ENCODE results near the gene FILIP1.

FILIP1 gene

DNA sequence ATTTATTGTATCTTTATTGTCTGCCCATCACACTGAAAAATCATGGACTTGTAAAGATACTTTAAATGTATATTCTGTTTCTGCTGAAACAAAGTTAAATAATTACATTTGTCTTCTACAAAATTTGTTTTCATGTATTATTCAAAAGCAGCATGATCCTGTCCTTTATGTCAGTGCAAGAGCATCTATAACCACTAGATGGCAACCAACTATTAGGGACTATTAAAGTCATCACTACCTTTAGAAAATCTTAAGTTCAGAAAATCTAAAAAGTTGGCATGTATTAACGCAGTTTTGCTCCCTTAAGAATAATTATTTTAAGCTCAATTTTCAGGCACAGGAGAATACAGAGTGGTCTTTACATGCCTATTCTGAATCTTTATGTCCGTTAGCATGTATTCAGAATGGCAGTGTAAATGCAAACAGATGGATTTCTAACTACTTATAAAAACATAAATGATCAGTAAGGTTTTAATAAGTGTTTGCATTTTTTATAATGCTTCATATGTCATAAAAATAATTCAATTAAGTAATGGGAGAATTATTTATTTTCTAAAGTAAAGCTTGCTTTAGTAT lies 226.8 kb downstream of the FILIP1 start:
- no peak for DNase-seq (ENCODE audit: low read depth in 2 of 2)

DNA sequence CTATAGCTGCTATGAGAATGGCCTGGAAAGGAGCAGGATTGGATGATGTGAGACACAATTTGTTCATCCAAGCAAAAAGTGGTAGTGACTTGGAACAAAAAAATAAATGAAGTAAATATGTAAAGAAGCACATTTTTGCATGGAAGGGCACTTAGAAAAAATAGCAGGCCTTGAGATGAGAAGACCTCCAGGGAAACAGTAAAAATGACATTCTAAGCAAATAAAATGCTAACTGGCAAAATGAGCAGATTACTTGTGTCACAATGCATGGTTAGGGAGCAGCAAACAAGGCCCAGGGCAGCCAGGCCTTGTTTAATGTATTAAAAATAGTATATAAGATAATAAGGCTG lies 230.2 kb downstream of the FILIP1 start:
- DNase-seq (ENCODE audit: low read depth in 2 of 2): no peak

DNA sequence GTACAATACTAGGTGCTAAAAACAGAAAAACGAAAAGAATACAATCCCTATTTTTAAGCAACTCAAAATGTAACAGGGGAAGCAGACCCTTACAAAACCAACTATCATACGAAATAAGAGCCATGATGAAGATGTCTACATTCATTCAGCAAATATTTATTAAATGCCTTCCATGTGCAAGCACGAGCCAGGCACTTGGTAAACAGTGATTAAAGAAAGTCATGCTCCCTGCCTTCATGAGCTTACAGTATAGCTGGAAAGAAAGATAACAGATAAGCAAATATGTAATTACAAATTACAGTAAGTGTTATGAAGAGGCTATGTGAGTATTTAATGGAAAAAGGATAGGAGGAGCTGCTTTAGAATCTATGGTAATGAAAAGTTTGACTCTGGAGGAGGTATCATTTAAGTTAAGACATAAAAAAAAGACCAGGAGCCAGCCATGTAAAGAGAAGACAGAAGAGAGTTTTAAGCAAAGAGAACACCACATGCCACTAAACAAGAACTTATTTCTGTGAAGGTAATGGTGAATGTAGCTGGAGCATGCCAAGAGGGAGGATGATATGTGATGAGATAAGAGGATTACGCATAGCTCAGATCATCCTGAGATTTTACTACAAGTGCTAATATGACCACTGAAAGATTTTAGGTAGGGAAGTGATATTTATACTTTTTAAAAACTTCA lies 230.7 kb downstream of the FILIP1 start:
- no peak for DNase-seq (ENCODE audit: low read depth in 2 of 2)

- no peak for DNase-seq (ENCODE audit: low read depth in 2 of 2)
Observed at GRCh38 chr6:75261299-75261698, 232.3 kb downstream of the FILIP1 start.

DNA sequence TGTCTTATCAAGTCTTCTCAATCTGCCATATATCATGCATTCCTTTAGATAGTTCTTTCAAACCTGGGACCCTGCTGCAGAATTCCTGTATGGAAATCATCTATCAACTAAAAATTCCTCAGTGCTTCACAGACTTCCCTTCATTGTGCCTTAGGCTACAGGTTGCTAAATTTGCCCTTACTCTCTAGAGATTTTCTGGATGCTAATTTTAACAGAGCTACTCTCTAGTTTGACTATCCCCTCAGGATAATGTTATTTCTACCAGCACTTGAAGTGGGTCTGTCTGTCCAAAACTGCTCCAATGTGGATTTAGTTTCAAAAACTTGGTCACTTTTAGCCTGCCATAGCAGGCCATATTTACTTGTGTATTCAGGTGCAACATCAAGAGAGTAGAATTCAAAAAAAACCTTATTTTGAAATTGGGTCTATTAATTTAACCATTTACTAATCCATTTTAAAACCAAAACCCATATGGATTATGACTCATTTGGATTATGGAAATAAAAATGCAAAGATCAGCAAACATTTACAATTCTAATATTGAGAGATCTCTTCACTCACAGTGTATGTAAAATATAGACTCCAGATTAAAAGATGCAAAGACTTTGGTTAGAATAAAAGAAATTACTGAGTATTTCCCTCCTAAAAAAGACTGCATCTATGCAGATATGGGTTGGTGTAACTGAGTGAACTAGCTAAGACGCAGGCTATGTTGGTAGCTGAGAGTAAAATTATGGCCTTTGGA lies 236.1 kb downstream of the FILIP1 start:
- no peak for DNase-seq (ENCODE audit: low read depth in 2 of 2)

DNA sequence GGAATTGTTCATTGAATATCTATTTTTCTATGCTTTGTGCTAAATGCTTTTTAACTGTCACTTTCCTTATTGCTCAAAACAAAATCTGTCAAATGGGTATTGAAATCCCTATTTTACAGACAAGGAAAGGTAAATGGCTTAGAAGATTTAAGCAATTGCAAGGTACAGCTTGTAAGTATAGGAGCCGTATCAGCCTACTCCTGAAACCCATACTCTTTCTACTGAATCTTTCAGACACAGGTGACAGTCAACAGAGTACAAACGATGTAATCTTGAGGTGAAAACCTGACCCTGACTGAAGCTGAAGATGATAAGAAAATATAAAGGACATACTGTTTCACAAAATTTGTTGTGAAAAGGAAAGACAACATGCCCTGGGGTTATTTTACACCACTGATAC lies 243.0 kb downstream of the FILIP1 start:
- DNase-seq (ENCODE audit: low read depth in 2 of 2): no peak

- no peak for DNase-seq (ENCODE audit: low read depth in 2 of 2)
Observed at GRCh38 chr6:75249837-75250236, 243.8 kb downstream of the FILIP1 start.

GRCh38 chr6:75246386-75246785 lies 247.2 kb downstream of the FILIP1 start:
- no peak for DNase-seq (ENCODE audit: low read depth in 2 of 2)

- DNase-seq (ENCODE audit: low read depth in 2 of 2): no peak
Observed at GRCh38 chr6:75244063-75244584, 249.5 kb downstream of the FILIP1 start.

DNA sequence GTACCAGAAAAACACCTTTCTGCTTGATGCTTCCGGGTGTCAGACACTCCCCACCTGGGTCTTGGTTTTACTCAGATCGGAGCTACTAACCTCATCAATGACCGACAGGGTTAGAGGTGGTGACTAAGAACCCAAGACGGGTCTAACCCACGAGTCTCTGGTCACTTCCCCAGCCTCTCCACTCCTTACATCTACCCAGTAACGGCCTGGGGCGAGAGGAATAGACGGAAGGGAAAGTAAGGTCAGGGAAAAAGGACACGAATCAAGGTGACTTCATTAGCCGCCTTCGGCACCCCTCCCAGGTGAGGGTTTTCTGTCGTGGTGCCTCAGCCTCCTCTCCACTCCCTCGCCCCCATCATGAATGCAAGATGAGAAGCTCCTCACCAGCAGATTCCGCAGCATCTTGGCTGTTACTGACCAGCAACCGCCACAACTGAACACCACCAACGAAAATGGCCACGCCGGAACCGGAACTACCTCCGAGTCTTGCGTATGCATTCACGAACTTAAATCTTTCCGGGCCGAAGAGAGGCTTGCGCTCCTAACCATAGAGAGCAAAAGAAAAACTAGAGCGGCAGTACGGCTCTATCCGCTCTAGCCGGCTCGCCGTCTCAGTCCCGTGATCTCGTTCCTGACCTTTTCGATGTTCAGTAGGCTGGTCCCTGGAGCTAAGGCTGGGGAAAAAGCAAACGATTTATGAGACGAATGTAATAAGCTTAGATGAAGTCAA lies 250.1 kb downstream of the FILIP1 start, which contains the start of gene COX7A2:
COX7A2 (minus strand) TSS at position 469 of the 730 bp plus-strand sequence; CDS start at position 402, 67 bp downstream.
- peak; percentile 66 to 69 for DNase-seq (ENCODE audit: low read depth in 2 of 2)
